Fibroblast of upper back skin (primary cell): Measurements from ENCODE around the gene WTIP.
A peak's percentile ranks its signal among the peaks of the same experiment; 100 is the strongest.
"Not testable (repeated sequence)": the region's sequence is repeated elsewhere in the genome, so short reads cannot be mapped to it uniquely, and the experiment has no call there.

Experiments used
- DNase-seq: peaks from one replicate; pipeline ENCODE4 v3.0.0-alpha.2; 2013

The WTIP gene

GRCh38 chr19:34480971-34481841 lies at the start of gene WTIP:
TSS of gene WTIP (plus strand) at chr19:34481758. CDS start at chr19:34481975, 217 bp downstream.
- DNase-seq: peak; percentile 89

- DNase-seq: no peak
Measured at GRCh38 chr19:34432797-34433196, 48.8 kb upstream of the WTIP start.

- DNase-seq: no peak
Measured at GRCh38 chr19:34436716-34437115, 44.8 kb upstream of the WTIP start.

- no peak for DNase-seq
Measured at GRCh38 chr19:34448191-34448590, 33.4 kb upstream of the WTIP start.

- peak; percentile 9 for DNase-seq
Measured at GRCh38 chr19:34452723-34453122, 28.8 kb upstream of the WTIP start.

- DNase-seq: peak; percentile 58
Measured at GRCh38 chr19:34454091-34454490, 27.5 kb upstream of the WTIP start.

GRCh38 chr19:34454685-34455084 lies 26.9 kb upstream of the WTIP start:
- no peak for DNase-seq

GRCh38 chr19:34455783-34456480 lies 25.6 kb upstream of the WTIP start:
- DNase-seq: not testable (repeated sequence)

GRCh38 chr19:34457446-34457845 lies 24.1 kb upstream of the WTIP start:
- no peak for DNase-seq

GRCh38 chr19:34458677-34459076 lies 22.9 kb upstream of the WTIP start:
- no peak for DNase-seq

- DNase-seq: no peak
Measured at GRCh38 chr19:34459614-34460013, 21.9 kb upstream of the WTIP start.

GRCh38 chr19:34461375-34462100 lies 20.0 kb upstream of the WTIP start:
- DNase-seq: no peak

GRCh38 chr19:34464785-34465184 lies 16.8 kb upstream of the WTIP start:
- not testable (repeated sequence) for DNase-seq

- DNase-seq: no peak
Measured at GRCh38 chr19:34468409-34468808, 13.1 kb upstream of the WTIP start.

GRCh38 chr19:34469026-34469425 lies 12.5 kb upstream of the WTIP start:
- not testable (repeated sequence) for DNase-seq

GRCh38 chr19:34471906-34472700 lies 9.5 kb upstream of the WTIP start:
- no peak for DNase-seq

- no peak for DNase-seq
Measured at GRCh38 chr19:34474233-34474989, 7.1 kb upstream of the WTIP start.

- DNase-seq: peak; percentile 83
Measured at GRCh38 chr19:34475026-34475974, 6.3 kb upstream of the WTIP start.

GRCh38 chr19:34475975-34476594 lies 5.5 kb upstream of the WTIP start:
- DNase-seq: no peak

- not testable (repeated sequence) for DNase-seq
Measured at GRCh38 chr19:34478496-34478895, 3.1 kb upstream of the WTIP start.
